GM20000 (cell line): ENCODE measurements around the gene LRMDA.

Experiments used
- DNase-seq: peaks from one replicate; pipeline ENCODE4 v3.0.0; 2012; ENCODE audit warnings: low spot score
- CTCF ChIP-seq: IDR thresholded peaks from 2 replicates; pipeline ENCODE4 v1.5.1; 2012; ENCODE audit warnings: mild to moderate bottlenecking, control low read depth; ENCODE audit errors: extremely low read depth, missing control alignments

Gene LRMDA

GRCh38 chr10:76035206-76036110 lies 604.0 kb downstream of the LRMDA start:
- DNase-seq: no peak
- TF ChIP-seq CTCF: no peak

GRCh38 chr10:76036111-76036940 lies 604.9 kb downstream of the LRMDA start:
- DNase-seq: peak; percentile 79
- peak; percentile 79 for TF ChIP-seq CTCF

- TF ChIP-seq CTCF: no peak
- no peak for DNase-seq
These were observed 605.5 kb downstream of the LRMDA start for GRCh38 chr10:76036962-76037361.

GRCh38 chr10:76037531-76038155 lies 606.2 kb downstream of the LRMDA start:
- TF ChIP-seq CTCF: no peak
- no peak for DNase-seq

- TF ChIP-seq CTCF: no peak
These were observed 607.3 kb downstream of the LRMDA start for GRCh38 chr10:76038696-76039095.

GRCh38 chr10:76040107-76040829 lies 608.8 kb downstream of the LRMDA start:
- TF ChIP-seq CTCF: no peak
- no peak for DNase-seq

More at GRCh38 chr10:76038696-76039095, 607.3 kb downstream of the LRMDA start:
- DNase-seq: no peak
